Lower leg skin (tissue), 4 donors: ENCODE measurements around the gene CDK16. TPM values are rescaled to one million over a fixed set of nuclear protein-coding genes. Genes with fewer than 3 reads are reported as not detected.

Experiments used
- DNase-seq, 2 donors: peaks; one replicate each; pipeline ENCODE4 v3.0.0-alpha.2; 2019; ENCODE audit warnings: low spot score in 2 of 2
- H3K4me3 ChIP-seq: fragments of 200-600 bp; sonication (generic); 2 replicates; pipeline ENCODE4 v1.5.1; 2017; ENCODE audit warnings: mild to moderate bottlenecking, low read depth; ENCODE audit not compliant: poor library complexity, severe bottlenecking
- POLR2A ChIP-seq, 2 donors: fragments of 450-650 bp; IDR thresholded peaks; one replicate each; pipeline ENCODE4 v1.6.1; 2016 to 2017; ENCODE audit warnings: antibody characterized with exemption in 2 of 2, mild to moderate bottlenecking in 1 of 2, moderate library complexity in 1 of 2
- WGBS, 2 donors: methylation state at CpG; one replicate each; pipeline ENCODE4 v1.1.5; 2018; 5-methylcytosine and 5-hydroxymethylcytosine counted together
- intact Hi-C: fragments of 100-400 bp; cut with DNase I; formaldehyde crosslinking; loops from one replicate; pipeline ENCODE4 v1.15.0; 2023; ENCODE audit warnings: low total_unique reads
- total RNA-seq, 4 donors: library from RNA; depleted of rRNA; stranded (reverse); fragments of >200 nt; gene quantifications; one replicate each; pipeline ENCODE4 v1.1.0, GENCODE V29; 2016
- TF ChIP-seq, protein P1 (sequence below), 3 donors: fragments of 450-650 bp; IDR thresholded peaks; one replicate each; pipeline ENCODE4 v1.5.1; 2016; ENCODE audit warnings: antibody characterized with exemption in 3 of 3, mild to moderate bottlenecking in 3 of 3, moderate library complexity in 2 of 3

Gene CDK16
- total RNA-seq, 4 donors from 2014 or later = 57.7 to 98.0 (median 73.5) TPM

DNA sequence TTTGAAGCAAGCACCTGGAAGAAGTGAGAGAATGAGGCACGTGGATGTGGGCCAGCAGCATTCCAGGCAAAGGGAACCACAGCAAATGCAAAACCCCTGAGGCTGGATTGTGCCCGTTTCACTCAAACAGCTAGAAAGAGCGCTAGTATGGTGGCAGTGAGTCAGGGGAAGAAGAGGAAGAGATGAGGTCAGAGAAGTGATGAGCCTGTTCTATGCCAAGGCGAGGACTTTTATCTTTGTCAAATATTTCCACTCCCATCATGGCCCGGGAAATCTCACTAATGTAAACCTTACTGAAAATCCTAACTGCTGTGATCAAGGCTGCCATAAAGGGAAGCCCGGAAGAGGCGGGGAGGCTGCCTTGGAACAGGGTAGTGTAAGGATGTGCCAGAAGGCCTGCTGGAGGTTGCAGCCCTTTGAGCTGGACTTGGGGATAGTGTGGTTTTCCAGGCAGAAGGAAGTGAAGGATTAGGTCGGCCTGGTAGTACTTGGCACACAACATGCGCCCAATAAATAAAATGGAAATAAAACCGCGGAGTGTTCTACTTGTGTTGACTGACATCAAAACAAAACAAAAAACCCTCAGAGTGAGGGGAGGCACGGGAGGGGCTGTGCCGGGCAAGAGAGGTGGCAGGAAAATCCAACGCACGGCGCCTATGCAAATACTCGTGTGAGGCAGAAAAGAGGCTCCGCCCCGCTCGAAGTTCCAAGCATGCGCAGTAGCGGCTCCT lies 1.2 kb upstream of the CDK16 start:
- TF ChIP-seq, protein P1, sequence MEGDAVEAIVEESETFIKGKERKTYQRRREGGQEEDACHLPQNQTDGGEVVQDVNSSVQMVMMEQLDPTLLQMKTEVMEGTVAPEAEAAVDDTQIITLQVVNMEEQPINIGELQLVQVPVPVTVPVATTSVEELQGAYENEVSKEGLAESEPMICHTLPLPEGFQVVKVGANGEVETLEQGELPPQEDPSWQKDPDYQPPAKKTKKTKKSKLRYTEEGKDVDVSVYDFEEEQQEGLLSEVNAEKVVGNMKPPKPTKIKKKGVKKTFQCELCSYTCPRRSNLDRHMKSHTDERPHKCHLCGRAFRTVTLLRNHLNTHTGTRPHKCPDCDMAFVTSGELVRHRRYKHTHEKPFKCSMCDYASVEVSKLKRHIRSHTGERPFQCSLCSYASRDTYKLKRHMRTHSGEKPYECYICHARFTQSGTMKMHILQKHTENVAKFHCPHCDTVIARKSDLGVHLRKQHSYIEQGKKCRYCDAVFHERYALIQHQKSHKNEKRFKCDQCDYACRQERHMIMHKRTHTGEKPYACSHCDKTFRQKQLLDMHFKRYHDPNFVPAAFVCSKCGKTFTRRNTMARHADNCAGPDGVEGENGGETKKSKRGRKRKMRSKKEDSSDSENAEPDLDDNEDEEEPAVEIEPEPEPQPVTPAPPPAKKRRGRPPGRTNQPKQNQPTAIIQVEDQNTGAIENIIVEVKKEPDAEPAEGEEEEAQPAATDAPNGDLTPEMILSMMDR (IDR thresholded peaks at IDR 0.05) = no peak
- no peak for TF ChIP-seq POLR2A (IDR thresholded peaks at IDR 0.05)
- intact Hi-C loops = no loop called here
- DNase-seq = peak; percentile 31 to 85
- no peak overlapping the region for H3K4me3 ChIP-seq
- WGBS, 2 donors = 2 to 12% methylated on average over 22 of the region's 22 CpGs

DNA sequence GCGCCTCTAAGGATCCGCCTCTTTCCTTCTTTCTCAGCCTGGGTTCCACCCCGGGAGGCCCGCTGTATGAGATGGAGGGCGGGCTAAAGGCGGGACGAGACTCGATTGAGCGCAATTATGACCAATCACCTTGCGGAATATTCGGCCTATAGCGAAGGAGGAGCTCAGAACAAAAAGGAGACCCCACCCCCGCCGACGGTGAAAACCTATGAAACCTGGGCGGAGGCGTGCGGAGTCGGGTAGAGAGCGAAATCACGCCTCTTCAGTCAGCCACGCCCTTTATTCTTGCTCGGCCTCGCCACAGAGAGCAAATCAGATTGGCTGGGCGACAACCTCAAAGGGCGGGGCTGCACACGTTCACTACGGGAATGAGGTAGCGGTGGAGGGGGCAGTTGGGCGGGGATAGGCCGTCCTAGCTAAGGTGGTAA lies 615 bp upstream of the CDK16 start:
- H3K4me3 ChIP-seq = no peak overlapping the region
- WGBS, 2 donors = 0 to 10% methylated on average over 10 to 31 of the region's 31 CpGs
- peak; percentile 97 to 99 for DNase-seq
- no peak for TF ChIP-seq POLR2A (IDR thresholded peaks at IDR 0.05)
- TF ChIP-seq, protein P1 (IDR thresholded peaks at IDR 0.05) = no peak
- intact Hi-C loops = no loop called here

- peak overlapping the region; percentile 82 for H3K4me3 ChIP-seq
- peak in 1 of 2 donors; percentile 89 for DNase-seq
- intact Hi-C loops = no loop called here
- WGBS, 2 donors = 1 to 43% methylated on average over 19 to 35 of the region's 60 CpGs
- TF ChIP-seq, protein P1 (IDR thresholded peaks at IDR 0.05) = no peak
- no peak for TF ChIP-seq POLR2A (IDR thresholded peaks at IDR 0.05)
Observed at GRCh38 chrX:47218920-47219815, 687 bp downstream of the CDK16 start.

GRCh38 chrX:47221756-47222155 lies 3.3 kb downstream of the CDK16 start:
- peak in 1 of 2 donors; percentile 59 for DNase-seq
- WGBS, 2 donors = 66 to 75% methylated on average over 4 of the region's 4 CpGs
- no peak overlapping the region for H3K4me3 ChIP-seq
- intact Hi-C loops = no loop called here
- TF ChIP-seq POLR2A (IDR thresholded peaks at IDR 0.05) = no peak
- TF ChIP-seq, protein P1 (IDR thresholded peaks at IDR 0.05) = no peak

- no peak overlapping the region for H3K4me3 ChIP-seq
- WGBS, 2 donors = 86 to 89% methylated on average over 8 to 10 of the region's 10 CpGs
- peak in 1 of 2 donors; percentile 72 for DNase-seq
- intact Hi-C loops = no loop called here
- TF ChIP-seq, protein P1 (IDR thresholded peaks at IDR 0.05) = no peak
- TF ChIP-seq POLR2A (IDR thresholded peaks at IDR 0.05) = no peak
Observed at GRCh38 chrX:47222751-47223350, 4.4 kb downstream of the CDK16 start.
